ENCODE data around the gene VAV1.

GRCh38 chr19:6800991-6801484 lies 28.5 kb downstream of the VAV1 start:
- TF ChIP-seq CTCF (conservative IDR thresholded peaks at IDR 0.05; ENCODE audit: low read depth in 2 of 2) (no peak), EZH2 (IDR thresholded peaks at IDR 0.05; ENCODE audit: low read depth, unreplicated experiment) (no peak), POLR2AphosphoS5 (IDR thresholded peaks at IDR 0.05; ENCODE audit: low read depth) (no peak), NANOG (IDR thresholded peaks at IDR 0.05; ENCODE audit: borderline replicate concordance) (no peak), EZH2phosphoT487 (IDR thresholded peaks at IDR 0.05; ENCODE audit: unreplicated experiment) (no peak), REST (IDR thresholded peaks at IDR 0.05; ENCODE audit: unreplicated experiment) (no peak), CREB1 (CRISPR knock-in tag; IDR thresholded peaks at IDR 0.05; ENCODE audit: low read depth) (no peak), ETS1 (IDR thresholded peaks at IDR 0.05) (no peak), JUNB (IDR thresholded peaks at IDR 0.05; ENCODE audit: unreplicated experiment) (no peak), STAT1 (IDR thresholded peaks at IDR 0.05; ENCODE audit: unreplicated experiment) (no peak)

Measured in GM23338 (cell line).